PC-3 (cell line): Measurements from ENCODE around the gene STXBP5. TPM values are rescaled to one million over a fixed set of nuclear protein-coding genes. Genes with fewer than 3 reads are reported as not detected.

Source experiments
- ATAC-seq: fragments of 200-7000 bp; cut with Tn5 transposase; 2 replicates; pipeline ENCODE4 v1.9.1; 2020; ENCODE audit warnings: mild to moderate bottlenecking, moderate library complexity
- BruUV-seq: library from RNA; stranded (reverse); fragments of 400-500 nt; replicated peaks from 2 replicates; lab custom pipeline; 2021; lab: Mats Ljungman, UMichigan
- CTCF ChIA-PET: fragments of 300-600 bp; sonication (Branson Sonifier 250); formaldehyde crosslinking; loops from one replicate; lab custom pipeline; 2022; ENCODE audit warnings: antibody characterized with exemption; lab: Charles Lee
- POLR2A ChIA-PET: fragments of 300-600 bp; sonication (Branson Sonifier 250); formaldehyde crosslinking; loops from one replicate; lab custom pipeline; 2022; ENCODE audit warnings: antibody characterized with exemption; ENCODE audit not compliant: unreplicated experiment; lab: Charles Lee
- DNase-seq: peaks from one replicate; pipeline ENCODE4 v3.0.0-alpha.2; 2015
- H2AFZ ChIP-seq: fragments of 300-600 bp; sonication (generic); 2 replicates; pipeline ENCODE4 v1.6.0; 2016; ENCODE audit warnings: antibody characterized with exemption, low read length
- H3F3A ChIP-seq: fragments of 300-600 bp; sonication (generic); one replicate; pipeline ENCODE4 v1.6.0; 2017; ENCODE audit warnings: antibody characterized with exemption, low read length, control low read depth, mild to moderate bottlenecking; ENCODE audit not compliant: unreplicated experiment
- H3K27ac ChIP-seq: fragments of 300-600 bp; sonication (generic); 2 replicates; pipeline ENCODE4 v1.5.1; 2016; ENCODE audit warnings: mild to moderate bottlenecking, low read length
- H3K27me3 ChIP-seq: fragments of 300-600 bp; sonication (generic); 2 replicates; pipeline ENCODE4 v1.6.1; 2016; ENCODE audit warnings: low read length, mixed read lengths
- H3K36me3 ChIP-seq: fragments of 300-600 bp; sonication (generic); 2 replicates; pipeline ENCODE4 v1.6.1; 2016; ENCODE audit warnings: low read depth, mixed run types, low read length, mixed read lengths
- H3K4me1 ChIP-seq: fragments of 300-600 bp; sonication (generic); 2 replicates; pipeline ENCODE4 v1.5.1; 2016; ENCODE audit warnings: low read length; ENCODE audit not compliant: insufficient read depth
- H3K4me2 ChIP-seq: fragments of 300-600 bp; sonication (generic); 2 replicates; pipeline ENCODE4 v1.6.0; 2016; ENCODE audit warnings: low read length
- H3K4me3 ChIP-seq: fragments of 300-600 bp; sonication (generic); 2 replicates; pipeline ENCODE4 v1.5.1; 2016; ENCODE audit warnings: mild to moderate bottlenecking, low read length, mixed read lengths
- H3K79me2 ChIP-seq: fragments of 300-600 bp; sonication (generic); 2 replicates; pipeline ENCODE4 v1.6.1; 2017; ENCODE audit warnings: low read length, mixed read lengths
- H3K9ac ChIP-seq: fragments of 300-600 bp; sonication (generic); 2 replicates; pipeline ENCODE4 v1.6.0; 2016; ENCODE audit warnings: mild to moderate bottlenecking, low read length
- H3K9me2 ChIP-seq: fragments of 300-600 bp; sonication (generic); replicated peaks from 2 replicates; pipeline ENCODE4 v1.6.1; 2016; ENCODE audit warnings: mixed run types, low read length, mixed read lengths
- H3K9me3 ChIP-seq: fragments of 300-600 bp; sonication (generic); 2 replicates; pipeline ENCODE4 v1.6.1; 2016; ENCODE audit warnings: low read length, mixed read lengths
- H4K20me1 ChIP-seq: fragments of 300-600 bp; sonication (generic); 2 replicates; pipeline ENCODE4 v1.6.1; 2016; ENCODE audit warnings: low read length, mixed read lengths
- EZH2 ChIP-seq: fragments of 300-600 bp; sonication (generic); IDR thresholded peaks from one replicate; pipeline ENCODE4 v1.6.1; 2017; ENCODE audit warnings: antibody characterized with exemption, mild to moderate bottlenecking, low read length; ENCODE audit not compliant: unreplicated experiment
- EZH2phosphoT487 ChIP-seq: fragments of 300-600 bp; sonication (generic); IDR thresholded peaks from 2 replicates; pipeline ENCODE4 v1.6.1; 2018; ENCODE audit warnings: mild to moderate bottlenecking, antibody characterized with exemption, low read length, borderline replicate concordance
- intact Hi-C: fragments of 100-400 bp; cut with micrococcal nuclease; formaldehyde crosslinking; loops from 2 replicates; pipeline ENCODE4 v1.9.0; 2023
- total RNA-seq: library from RNA; depleted of rRNA; stranded (reverse); fragments of >200 nt; gene quantifications from 2 replicates; pipeline ENCODE4 v1.2.3, GENCODE V29; 2014
- TF ChIP-seq, protein P1 (sequence below): fragments of 300-600 bp; sonication (generic); conservative IDR thresholded peaks from 2 replicates; pipeline ENCODE4 v1.5.1; 2017; ENCODE audit warnings: antibody characterized with exemption, low read depth, mild to moderate bottlenecking, low read length

The STXBP5 gene
- total RNA-seq, 1 experiment from 2014 or later: 12.9 TPM

DNA sequence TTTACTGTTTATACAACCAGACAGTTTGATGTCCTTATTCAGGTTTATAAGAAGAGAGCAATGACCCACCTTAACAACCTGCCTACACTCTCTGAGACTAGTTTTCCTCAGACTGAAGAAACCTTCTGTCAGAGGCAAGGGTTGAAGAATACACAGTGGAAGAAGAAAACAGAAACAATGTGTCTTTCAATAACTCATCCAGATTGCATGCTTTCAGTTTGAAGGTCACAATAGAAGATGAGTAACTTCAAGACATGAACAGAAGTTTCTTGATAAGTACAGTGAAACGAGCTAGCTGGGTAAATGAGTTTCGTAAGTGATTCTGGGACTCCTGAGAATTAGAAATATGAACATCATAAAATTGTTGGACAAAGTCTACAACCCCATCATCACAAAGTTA is 141.7 kb downstream of the STXBP5 start:
- Histone ChIP-seq H3K9ac (no peak overlapping the region), H3K27ac (no peak overlapping the region), H3K79me2 (no peaks in the 10 kb centered on the region), H3K36me3 (no peaks in the 10 kb centered on the region), H4K20me1 (no peaks in the 10 kb centered on the region), H3K27me3 (no peaks in the 10 kb centered on the region), H3K9me2 (no peaks in the 10 kb centered on the region), H3K4me3 (no peak overlapping the region), H3K4me2 (no peak overlapping the region), H3F3A (no peaks in the 10 kb centered on the region), H2AFZ (no peak overlapping the region), H3K9me3 (no peaks in the 10 kb centered on the region), H3K4me1 (no peaks in the 10 kb centered on the region)
- ChIA-PET CTCF (no interaction called here), POLR2A (no interaction called here)
- no TSS peak for BruUV-seq
- DNase-seq (no peak), ATAC-seq (no peak)
- TF ChIP-seq, protein P1, sequence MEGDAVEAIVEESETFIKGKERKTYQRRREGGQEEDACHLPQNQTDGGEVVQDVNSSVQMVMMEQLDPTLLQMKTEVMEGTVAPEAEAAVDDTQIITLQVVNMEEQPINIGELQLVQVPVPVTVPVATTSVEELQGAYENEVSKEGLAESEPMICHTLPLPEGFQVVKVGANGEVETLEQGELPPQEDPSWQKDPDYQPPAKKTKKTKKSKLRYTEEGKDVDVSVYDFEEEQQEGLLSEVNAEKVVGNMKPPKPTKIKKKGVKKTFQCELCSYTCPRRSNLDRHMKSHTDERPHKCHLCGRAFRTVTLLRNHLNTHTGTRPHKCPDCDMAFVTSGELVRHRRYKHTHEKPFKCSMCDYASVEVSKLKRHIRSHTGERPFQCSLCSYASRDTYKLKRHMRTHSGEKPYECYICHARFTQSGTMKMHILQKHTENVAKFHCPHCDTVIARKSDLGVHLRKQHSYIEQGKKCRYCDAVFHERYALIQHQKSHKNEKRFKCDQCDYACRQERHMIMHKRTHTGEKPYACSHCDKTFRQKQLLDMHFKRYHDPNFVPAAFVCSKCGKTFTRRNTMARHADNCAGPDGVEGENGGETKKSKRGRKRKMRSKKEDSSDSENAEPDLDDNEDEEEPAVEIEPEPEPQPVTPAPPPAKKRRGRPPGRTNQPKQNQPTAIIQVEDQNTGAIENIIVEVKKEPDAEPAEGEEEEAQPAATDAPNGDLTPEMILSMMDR: no peak
- TF ChIP-seq EZH2phosphoT487: no peak
- TF ChIP-seq EZH2: no peak
- intact Hi-C loops: no loop called here

DNA sequence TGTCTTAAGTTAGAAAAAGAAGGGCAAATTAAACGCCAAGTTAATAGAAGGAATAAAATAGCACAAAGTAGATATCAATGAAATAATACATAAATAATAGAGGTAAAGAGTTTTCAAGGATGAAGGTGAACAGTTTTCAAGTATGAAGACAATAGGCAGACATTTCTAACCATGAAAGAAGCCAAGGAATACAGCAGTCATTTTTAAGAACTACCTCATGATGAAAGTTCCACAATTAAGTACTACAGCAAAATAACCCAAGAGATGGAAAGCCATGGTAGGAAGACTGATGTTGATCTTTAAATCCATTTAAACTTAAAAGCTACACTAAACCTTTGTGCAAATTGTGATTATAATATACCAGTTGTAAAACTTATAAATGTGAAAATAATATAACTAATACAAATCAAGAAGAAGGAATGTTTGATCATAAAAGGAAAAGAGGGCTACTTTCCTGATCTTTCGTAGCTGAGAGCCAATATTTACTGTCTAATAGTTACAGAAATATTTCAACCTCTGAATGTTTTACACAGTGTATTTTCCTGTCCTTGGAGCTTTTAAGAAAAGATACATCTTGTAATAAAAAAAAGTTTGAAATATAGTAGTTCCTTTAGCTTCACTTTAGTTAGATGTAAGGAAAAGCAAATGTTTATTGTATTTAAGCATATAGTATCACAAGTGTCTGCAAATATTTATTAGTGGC is 143.1 kb downstream of the STXBP5 start:
- CTCF ChIA-PET: no interaction called here
- BruUV-seq: no TSS peak
- POLR2A ChIA-PET: no interaction called here
- H3K4me3 ChIP-seq: no peak overlapping the region
- no peaks in the 10 kb centered on the region for H3F3A ChIP-seq
- no peak overlapping the region for H2AFZ ChIP-seq
- H4K20me1 ChIP-seq: no peaks in the 10 kb centered on the region
- no peaks in the 10 kb centered on the region for H3K79me2 ChIP-seq
- H3K4me2 ChIP-seq: no peak overlapping the region
- no peaks in the 10 kb centered on the region for H3K9me3 ChIP-seq
- no peaks in the 10 kb centered on the region for H3K4me1 ChIP-seq
- intact Hi-C loops: no loop called here
- H3K27ac ChIP-seq: no peak overlapping the region
- no peaks in the 10 kb centered on the region for H3K27me3 ChIP-seq
- DNase-seq (no peak), ATAC-seq (no peak)
- no peak overlapping the region for H3K9ac ChIP-seq
- H3K36me3 ChIP-seq: no peaks in the 10 kb centered on the region
- TF ChIP-seq, protein P1: no peak
- TF ChIP-seq EZH2phosphoT487: no peak
- TF ChIP-seq EZH2: no peak
- no peaks in the 10 kb centered on the region for H3K9me2 ChIP-seq

DNA sequence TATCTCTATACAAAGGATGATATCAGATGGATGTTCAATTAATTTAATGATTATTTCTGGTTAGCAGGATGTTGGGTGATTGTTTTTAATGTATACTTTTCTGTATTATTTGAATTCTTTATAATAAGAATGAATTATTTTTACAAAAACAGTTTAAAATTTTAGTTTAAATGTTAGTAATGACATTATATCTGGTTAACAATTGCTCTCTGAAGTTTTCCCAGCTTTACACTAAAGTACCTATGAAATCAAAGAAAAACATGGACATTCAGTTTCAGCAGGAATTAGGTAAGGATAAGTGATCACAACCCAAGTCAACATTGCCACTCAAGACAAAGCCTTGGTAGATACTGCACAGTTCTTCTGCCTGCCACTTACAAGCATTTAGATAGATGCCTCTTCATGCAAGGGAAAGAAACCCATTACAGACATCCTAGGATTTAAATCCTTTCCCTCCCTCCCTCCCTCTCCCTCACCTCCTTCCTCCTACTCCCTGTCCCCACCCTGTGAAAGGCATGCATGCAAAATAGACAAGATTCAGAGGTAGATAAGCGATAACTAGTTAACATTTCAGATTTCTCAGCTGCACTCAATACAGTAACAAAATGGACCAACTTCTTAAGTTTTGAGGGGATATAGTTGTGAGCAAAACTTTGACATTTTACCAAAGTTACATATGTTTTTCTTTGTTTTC is 143.8 kb downstream of the STXBP5 start:
- TF ChIP-seq EZH2 (no peak), EZH2phosphoT487 (no peak)
- TF ChIP-seq, protein P1: no peak
- no peak overlapping the region for H3K4me3 ChIP-seq
- no peaks in the 10 kb centered on the region for H3K4me1 ChIP-seq
- H3K9ac ChIP-seq: no peak overlapping the region
- DNase-seq (no peak), ATAC-seq (no peak)
- H3K9me2 ChIP-seq: no peaks in the 10 kb centered on the region
- no peaks in the 10 kb centered on the region for H3K36me3 ChIP-seq
- BruUV-seq: no TSS peak
- H3K4me2 ChIP-seq: no peak overlapping the region
- no peaks in the 10 kb centered on the region for H3K79me2 ChIP-seq
- no peaks in the 10 kb centered on the region for H3F3A ChIP-seq
- ChIA-PET POLR2A (no interaction called here), CTCF (interaction anchor here (0.6 kb wide), 1 partner anchor 10 kb away, joined by 4 read pairs; no protein-coding TSS in a partner anchor)
- intact Hi-C loops: no loop called here
- no peaks in the 10 kb centered on the region for H3K27me3 ChIP-seq
- no peak overlapping the region for H3K27ac ChIP-seq
- H4K20me1 ChIP-seq: no peaks in the 10 kb centered on the region
- H3K9me3 ChIP-seq: no peaks in the 10 kb centered on the region
- no peak overlapping the region for H2AFZ ChIP-seq
